HS-5 (cell line): ENCODE data around the gene NECTIN1.
"Not testable (repeated sequence)": the region's sequence is repeated elsewhere in the genome, so short reads cannot be mapped to it uniquely, and the experiment has no call there.

Source experiments
- DNase-seq: peaks from one replicate; pipeline ENCODE4 v3.0.0-alpha.2; 2012; ENCODE audit warnings: low read depth

NECTIN1 gene

GRCh38 chr11:119616586-119617339, 112.2 kb downstream of the NECTIN1 start:
- no peak for DNase-seq

- no peak for DNase-seq
Measured at GRCh38 chr11:119615882-119616196, 113.2 kb downstream of the NECTIN1 start.

- peak; percentile 58 for DNase-seq
Measured at GRCh38 chr11:119615003-119615881, 113.8 kb downstream of the NECTIN1 start.

GRCh38 chr11:119614222-119615002, 114.6 kb downstream of the NECTIN1 start:
- no peak for DNase-seq

- DNase-seq = no peak
Measured at GRCh38 chr11:119612814-119613213, 116.2 kb downstream of the NECTIN1 start.

- DNase-seq = no peak
Measured at GRCh38 chr11:119610836-119611426, 118.1 kb downstream of the NECTIN1 start.

- DNase-seq = no peak
Measured at GRCh38 chr11:119608781-119609180, 120.2 kb downstream of the NECTIN1 start.

GRCh38 chr11:119608201-119608600, 120.8 kb downstream of the NECTIN1 start:
- DNase-seq = no peak

GRCh38 chr11:119607726-119608125, 121.3 kb downstream of the NECTIN1 start:
- DNase-seq = no peak

GRCh38 chr11:119605137-119605665, 123.8 kb downstream of the NECTIN1 start:
- no peak for DNase-seq

- DNase-seq = no peak
Measured at GRCh38 chr11:119602745-119603373, 126.1 kb downstream of the NECTIN1 start.

- no peak for DNase-seq
Measured at GRCh38 chr11:119599864-119600541, 129.0 kb downstream of the NECTIN1 start.

- DNase-seq = not testable (repeated sequence)
Measured at GRCh38 chr11:119595941-119596340, 133.1 kb downstream of the NECTIN1 start.

- DNase-seq = peak; percentile 70
Measured at GRCh38 chr11:119594639-119595249, 134.3 kb downstream of the NECTIN1 start.

- DNase-seq = no peak
Measured at GRCh38 chr11:119593346-119593745, 135.7 kb downstream of the NECTIN1 start.

GRCh38 chr11:119592642-119593041, 136.4 kb downstream of the NECTIN1 start:
- DNase-seq = no peak

GRCh38 chr11:119591836-119592310, 137.1 kb downstream of the NECTIN1 start:
- DNase-seq = no peak

- DNase-seq = no peak
Measured at GRCh38 chr11:119590651-119591351, 138.2 kb downstream of the NECTIN1 start.

GRCh38 chr11:119589001-119589400, 140.0 kb downstream of the NECTIN1 start:
- DNase-seq = no peak
